Fibroblast of peridontal ligament (primary cell): ENCODE measurements around the gene CAMK1D.

Experiments
- DNase-seq: peaks from one replicate; pipeline ENCODE4 v3.0.0-alpha.2; 2010; ENCODE audit errors: extremely low read depth

Gene CAMK1D

GRCh38 chr10:12758271-12758670, 408.9 kb downstream of the CAMK1D start:
- no peak for DNase-seq

DNA sequence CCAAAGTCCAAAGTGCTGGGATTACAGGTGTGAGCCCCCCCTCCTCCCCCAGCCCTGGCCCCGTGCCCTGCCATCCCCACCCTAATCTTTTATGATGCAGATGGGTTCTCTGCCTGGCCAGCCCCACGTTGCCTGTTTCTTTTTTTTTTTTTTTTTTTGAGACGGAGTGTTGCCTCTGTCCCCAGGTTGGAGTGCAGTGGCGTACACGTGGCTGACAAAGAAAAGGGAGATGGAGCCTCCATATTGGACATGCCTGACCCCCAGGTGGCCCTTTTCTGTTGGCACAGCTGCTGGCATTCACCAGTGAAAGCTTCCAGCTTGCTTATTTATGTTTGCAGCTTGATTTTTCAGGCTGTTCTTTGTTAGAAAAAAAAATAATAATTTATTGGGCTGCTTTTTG, 416.9 kb downstream of the CAMK1D start:
- DNase-seq: no peak

GRCh38 chr10:12768156-12769100, 419.1 kb downstream of the CAMK1D start:
- DNase-seq: peak; percentile 8

DNA sequence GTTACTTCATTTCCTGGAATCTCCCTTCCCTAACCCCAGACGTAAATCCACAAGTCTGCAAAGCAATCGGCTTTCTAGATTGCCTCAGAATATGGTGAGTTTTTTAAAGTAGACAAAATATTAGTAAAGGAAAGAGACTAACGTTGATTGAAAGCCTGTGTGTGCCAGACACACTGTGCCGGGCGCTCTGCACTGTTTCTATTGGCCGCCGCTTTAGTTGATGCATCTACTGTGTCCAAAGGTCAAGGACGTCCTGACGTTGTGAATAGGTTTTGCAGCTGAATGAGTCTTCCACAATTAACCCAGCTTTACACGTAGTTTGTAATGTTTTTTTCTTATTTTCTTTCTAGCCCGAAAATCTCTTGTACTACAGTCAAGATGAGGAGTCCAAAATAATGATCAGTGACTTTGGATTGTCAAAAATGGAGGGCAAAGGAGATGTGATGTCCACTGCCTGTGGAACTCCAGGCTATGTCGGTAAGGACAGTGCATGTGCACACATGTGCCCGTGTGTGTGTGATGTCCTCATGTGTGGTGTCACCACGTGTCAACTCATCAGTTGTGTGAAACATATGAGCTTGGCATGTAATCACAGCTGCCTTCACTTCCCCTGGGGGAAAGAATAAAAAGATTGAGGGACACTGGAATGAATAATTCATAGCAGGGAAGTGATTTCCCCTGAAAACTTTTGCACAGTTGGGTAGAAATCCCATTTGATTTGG, 420.1 kb downstream of the CAMK1D start:
- DNase-seq: no peak

GRCh38 chr10:12771981-12772760, 422.8 kb downstream of the CAMK1D start:
- DNase-seq: no peak

DNA sequence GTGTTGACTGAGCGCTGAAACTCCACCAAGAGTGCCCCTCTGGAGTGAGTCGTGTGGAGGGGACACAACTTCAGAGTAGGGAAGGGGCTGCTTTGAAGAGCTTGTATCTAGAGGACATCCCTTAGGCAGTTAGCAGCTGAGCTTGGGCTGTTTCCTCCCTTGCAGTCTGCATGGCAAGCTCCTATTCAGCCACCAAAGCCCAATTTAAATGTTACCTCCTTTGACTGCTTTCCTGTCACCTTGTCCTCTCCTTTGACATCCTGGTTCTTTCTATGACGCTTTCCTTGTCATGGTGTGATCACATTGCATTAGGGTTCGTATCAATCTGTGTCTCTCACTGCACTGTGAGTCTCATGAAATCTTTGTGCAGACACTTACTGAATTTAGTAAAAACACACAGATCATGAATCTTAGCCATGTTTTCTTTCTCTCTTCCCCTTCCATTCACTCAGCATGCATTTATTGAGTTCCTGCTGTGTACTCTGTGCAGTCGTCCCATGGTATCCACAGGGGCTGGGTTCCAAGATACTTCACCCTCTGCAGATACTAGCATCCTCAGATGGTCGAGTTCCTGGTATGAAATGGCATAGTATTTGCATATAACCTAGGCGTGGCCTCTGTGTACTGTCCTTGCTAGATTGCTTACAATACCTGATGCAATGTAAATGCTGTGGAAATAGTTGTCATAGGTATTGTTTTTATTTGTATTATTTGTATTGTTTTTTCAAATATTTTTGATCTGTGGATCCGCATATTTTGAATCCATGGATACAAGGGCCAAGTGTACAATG, 423.6 kb downstream of the CAMK1D start:
- DNase-seq: no peak

DNA sequence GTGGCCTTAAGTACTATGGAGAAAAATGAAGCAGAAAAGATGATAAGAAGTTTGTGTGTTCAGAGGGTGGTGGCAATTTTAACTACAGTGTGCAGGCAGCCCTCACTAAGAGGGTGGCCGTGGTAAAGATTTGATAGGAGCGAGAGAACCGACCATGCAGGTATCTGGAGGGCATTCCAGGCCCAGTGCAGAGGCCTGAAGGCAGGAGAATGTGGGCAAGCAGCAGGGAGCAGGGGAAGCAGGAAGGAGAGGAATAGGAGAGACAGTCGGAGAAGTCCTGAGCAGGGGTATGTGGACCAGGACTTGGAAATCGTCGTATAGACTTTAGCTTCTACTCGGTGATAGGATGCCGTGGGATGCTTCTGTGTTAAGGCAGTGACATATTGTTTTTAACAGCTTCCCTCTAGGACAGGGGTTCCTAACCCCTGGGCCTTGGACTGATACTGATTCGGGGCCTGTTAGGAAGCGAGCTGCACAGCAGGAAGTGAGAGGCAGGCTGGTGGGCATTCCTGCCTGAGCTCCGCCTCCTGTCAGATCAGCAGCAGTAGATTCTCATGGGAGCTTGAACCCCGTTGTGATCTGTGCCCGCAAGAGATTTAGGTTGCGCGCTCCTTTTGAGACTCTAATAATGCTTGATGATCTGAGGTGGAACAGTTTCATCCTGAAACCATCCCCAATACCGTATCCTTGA, 425.0 kb downstream of the CAMK1D start:
- no peak for DNase-seq

DNA sequence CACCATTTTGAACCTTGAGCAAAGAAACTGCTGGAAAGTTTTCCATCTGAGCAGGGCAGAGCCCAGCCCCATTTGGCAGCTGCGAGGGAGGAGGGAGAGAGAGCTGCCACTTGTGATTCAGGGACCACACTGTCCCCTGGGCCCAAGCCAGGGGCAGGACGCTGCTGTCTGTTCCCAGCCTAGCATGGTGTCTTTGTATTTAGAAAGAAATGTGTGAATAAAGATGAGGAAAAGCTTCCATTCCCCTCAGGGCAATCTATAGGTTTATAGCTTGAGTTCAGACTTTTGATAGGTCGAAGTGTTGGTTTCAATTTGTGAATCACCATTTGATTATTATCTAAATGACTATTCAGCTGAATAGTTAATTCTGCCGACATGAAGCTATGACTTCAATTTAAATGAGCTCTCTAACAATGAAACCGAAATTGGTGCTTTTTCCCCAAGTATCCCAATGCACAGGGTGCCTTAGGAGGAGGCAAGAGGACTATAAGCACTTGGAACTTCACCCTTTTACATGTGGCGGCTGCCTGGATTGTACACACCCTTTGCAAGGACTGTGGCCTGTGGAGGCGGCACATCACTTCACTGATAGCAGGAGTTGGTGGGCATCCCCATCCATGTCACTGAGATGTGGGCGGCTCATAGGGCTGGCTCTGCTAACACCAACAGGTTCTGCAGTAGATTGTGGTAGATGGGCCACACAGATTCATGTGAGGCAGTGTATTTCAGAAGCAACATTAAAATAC, 428.7 kb downstream of the CAMK1D start:
- DNase-seq: no peak

DNA sequence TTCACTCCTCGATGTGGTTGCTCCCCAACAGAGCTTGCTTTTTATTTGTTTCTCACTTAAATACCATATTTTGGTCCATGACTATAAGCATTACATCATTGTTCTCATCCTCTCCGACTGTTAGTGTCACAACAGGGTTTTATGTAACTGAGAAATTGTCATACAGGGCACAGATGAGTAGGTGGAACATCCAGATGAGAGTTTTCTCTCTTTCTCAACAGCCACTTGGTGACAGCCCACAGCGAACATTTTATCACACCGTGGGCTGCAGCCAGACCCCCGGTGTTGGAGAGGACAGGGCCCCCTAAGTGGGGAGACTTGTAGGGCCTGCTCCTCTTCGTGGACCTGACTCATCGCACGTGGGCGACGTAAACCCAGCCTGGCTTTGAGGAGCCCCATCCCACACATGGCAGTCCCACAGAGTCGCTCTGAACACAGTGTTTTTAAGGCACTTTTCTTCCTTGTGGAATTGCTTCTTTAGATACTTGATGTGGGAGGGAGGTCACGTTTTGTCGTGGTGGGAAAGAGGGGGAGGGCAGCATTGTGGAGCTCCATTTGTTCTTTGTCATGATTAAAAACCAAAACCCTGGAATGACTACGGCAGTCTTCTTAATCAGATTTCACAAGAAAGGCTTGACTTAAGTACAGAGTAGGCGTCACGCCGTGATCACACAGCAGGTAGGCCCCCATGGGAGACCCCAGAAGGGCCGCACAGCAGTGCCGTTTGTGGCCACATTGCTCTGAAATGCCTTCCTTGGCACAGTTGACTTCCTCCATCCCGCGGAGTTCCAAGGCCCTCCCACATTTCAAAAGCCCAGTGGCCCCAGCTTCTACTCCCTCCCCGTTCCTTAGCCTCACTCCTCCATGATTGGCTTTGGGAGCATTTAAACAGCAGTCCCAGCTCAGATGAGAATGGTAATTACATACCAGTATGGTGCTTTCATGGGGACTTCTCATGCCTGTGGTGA, 431.6 kb downstream of the CAMK1D start:
- no peak for DNase-seq

- no peak for DNase-seq
Measured at GRCh38 chr10:12781976-12782375, 432.6 kb downstream of the CAMK1D start.

DNA sequence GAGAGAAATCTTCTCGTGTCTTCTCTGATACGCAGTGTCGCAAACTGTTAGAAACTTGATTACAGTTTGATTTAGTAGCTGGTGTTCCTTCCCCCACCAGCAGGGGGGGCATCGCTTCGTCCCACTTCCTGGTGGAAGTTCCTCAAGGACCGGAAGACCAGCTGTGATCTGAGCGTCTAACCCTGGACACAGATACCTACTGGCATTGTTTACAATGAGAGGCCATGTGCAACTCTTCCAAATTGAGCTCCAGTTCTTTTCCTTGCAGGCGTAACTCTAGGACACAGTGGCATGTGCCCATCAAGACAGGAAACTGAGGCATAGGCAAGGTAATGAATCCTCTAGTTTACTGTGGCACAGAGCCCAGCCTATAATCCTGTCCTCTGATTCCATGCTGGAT, 433.2 kb downstream of the CAMK1D start:
- no peak for DNase-seq

- no peak for DNase-seq
Measured at GRCh38 chr10:12783293-12783692, 433.9 kb downstream of the CAMK1D start.

DNA sequence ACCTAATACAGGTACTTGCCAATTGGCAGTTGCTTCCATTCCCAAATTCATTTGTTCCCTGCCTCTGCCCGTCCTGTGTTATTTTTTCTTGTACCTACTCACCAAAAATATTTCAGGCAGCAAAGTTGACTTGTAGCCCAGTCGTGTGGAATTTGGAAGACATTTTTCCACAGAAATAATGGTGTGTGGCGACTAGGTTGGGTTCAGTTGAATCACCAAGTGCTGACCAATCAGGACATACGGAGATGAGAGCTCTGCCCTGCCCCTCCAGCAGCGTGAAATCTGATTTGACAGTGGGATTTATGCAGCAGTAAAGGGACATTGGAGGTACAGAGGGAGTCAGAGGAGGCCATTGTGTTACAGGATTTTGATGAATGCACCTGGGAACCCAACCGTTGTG, 435.3 kb downstream of the CAMK1D start:
- no peak for DNase-seq

GRCh38 chr10:12785415-12785831, 436.1 kb downstream of the CAMK1D start:
- DNase-seq: no peak

DNA sequence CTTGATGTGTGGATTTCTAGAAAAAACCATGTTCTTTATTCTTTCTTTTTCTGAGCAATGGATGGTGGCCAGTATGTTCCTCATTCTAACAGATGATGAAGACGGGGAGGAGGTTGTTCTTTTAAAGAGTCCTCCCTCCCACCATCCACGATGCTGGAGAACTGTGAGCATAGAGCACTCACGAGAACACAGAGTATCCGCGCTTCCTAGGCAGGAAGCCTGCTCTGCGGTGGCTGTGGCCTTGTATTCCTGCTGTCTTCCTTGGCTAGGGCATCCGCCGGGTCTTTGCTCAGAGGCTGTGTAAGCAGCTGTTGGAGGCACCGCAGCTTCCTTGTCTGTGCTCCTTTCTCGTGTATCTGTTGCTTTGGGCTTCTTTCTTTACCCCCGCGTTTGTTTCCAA, 437.9 kb downstream of the CAMK1D start:
- no peak for DNase-seq

DNA sequence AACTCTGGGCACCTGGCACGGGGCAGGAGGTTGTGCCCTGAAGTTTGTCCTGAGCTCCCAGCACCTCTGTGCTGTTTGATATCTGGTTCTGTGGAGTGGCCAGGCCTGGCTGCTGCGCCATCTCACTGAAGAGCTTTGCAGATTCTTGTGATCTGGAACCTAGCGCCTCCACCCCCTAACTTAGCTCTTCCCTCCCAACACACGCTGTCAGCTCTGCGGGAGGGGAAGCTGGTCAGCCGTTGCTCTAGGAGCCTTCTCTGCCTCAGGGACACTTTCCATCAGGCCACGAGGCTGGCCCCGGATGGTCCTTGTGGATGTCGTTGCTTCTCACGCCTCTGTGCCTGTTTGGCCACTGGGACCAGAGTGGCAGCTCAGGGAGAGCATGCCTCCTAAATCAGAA, 438.9 kb downstream of the CAMK1D start:
- no peak for DNase-seq

DNA sequence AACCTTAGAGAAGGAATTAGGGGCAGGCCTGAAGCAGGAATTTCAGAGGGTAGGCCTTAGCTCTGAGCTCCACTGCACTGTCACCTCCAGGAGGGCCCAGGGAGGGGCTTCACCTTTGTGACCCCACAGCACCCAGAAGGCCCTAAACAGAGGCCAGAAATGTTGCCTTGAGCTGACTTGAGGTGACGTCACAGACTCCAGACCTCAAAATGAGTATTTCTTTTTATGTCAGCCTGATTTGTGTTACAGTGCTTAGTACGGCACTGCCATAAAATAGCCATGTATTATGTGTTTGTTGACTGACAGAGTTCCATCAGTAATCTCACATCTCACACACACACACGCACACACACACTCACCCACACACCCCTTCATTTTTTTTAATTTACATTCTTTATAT, 440.9 kb downstream of the CAMK1D start:
- no peak for DNase-seq

GRCh38 chr10:12791728-12792127, 442.4 kb downstream of the CAMK1D start:
- no peak for DNase-seq
